Sciatic nerve (tissue), 2 donors: ENCODE measurements around the gene ARMH3. TPM values are rescaled to one million over a fixed set of nuclear protein-coding genes. Genes with fewer than 3 reads are reported as not detected.

ENCODE experiments used
- ATAC-seq: fragments of 200-7000 bp; cut with Tn5 transposase; one replicate; pipeline ENCODE4 v1.9.1; 2020; ENCODE audit warnings: mild to moderate bottlenecking, moderate library complexity
- DNase-seq: peaks from one replicate; pipeline ENCODE4 v3.0.0-alpha.2; 2020; ENCODE audit warnings: low spot score
- intact Hi-C: fragments of 100-400 bp; cut with DNase I; formaldehyde crosslinking; loops from one replicate; pipeline ENCODE4 v1.14.2; 2022
- total RNA-seq: library from RNA; stranded (reverse); fragmentation: NEBNext Ultra II Directional; extraction: Animal tissue kit (Norgen Biotek cat#: 25700); gene quantifications from one replicate; pipeline ENCODE4 v1.2.1, GENCODE V29; 2021
- donor health status: DM: no; HTN: no; CAD: no.
- donor health status: DM: no; HTN: no; CAD: no.

ARMH3 gene
- total RNA-seq, 1 donor from 2014 or later, result 30.9 TPM

DNA sequence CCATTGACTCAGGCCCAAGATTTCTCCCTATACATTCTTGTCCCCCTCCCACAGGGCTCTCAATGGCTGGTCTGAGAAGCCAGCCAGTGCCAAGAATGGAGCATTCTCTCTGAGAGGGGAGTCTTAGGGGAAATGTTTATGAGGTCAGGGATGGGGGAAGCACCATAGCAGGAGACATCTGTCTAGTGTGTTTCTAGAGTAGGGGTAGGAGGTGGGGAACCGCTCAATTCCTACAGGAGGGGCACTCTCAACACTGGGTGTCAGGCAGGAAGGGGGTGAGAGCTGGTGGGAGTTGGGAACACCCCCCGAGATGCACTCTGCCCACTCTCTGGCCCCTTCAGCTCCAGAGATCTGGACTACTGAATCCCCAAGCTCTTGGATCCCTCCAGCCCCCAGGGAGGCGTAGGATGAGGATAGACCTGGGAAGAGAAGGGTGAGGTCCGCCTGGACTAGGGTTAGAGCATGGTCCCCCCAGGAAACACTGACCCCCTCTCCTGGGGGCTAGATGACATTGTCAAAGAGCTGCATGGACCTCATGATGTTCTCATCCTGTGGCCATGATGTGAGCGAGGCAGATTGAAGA, 229.0 kb downstream of the ARMH3 start:
- DNase-seq, result peak; percentile 48
- intact Hi-C loops, result no loop called here
- no peak for ATAC-seq

GRCh38 chr10:101824736-101825135, 231.2 kb downstream of the ARMH3 start:
- ATAC-seq (no peak), DNase-seq (no peak)
- intact Hi-C loops, result no loop called here

DNA sequence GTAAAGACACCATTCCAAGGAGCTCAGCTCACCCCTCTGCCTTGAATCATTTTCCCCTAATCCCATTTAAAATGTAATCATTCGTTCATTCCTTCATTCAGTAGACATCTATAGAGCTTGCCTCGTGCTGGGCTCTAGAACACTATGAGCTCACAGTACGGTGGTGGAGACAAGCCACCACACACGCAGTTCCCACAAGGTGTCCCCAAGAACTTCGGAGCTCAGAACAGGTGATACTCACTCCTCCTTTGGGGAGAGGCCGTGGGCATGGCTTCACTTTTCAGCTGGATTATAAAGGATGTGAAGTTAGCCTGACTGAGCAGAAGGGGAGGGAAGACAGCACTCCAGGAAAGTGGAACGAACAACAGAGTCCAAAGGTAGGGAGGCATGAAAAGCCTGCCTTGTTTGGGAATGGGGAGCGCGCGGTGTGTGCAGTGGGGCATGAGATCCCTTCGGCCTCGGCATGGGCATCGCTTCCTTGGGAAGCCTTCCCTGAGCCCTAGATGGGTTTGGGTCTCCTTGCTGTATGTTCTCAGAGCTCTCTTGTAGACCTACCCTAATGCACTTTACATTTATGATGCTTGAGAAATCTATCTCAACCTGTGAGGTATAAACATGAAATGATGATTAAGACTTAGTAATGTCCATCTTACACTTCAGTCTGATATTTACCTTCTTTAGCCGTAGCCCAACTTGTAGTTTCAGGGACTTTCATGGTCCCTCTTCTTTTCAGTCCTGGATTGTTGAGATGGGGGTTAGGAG, 236.9 kb downstream of the ARMH3 start:
- intact Hi-C loops, result no loop called here

DNA sequence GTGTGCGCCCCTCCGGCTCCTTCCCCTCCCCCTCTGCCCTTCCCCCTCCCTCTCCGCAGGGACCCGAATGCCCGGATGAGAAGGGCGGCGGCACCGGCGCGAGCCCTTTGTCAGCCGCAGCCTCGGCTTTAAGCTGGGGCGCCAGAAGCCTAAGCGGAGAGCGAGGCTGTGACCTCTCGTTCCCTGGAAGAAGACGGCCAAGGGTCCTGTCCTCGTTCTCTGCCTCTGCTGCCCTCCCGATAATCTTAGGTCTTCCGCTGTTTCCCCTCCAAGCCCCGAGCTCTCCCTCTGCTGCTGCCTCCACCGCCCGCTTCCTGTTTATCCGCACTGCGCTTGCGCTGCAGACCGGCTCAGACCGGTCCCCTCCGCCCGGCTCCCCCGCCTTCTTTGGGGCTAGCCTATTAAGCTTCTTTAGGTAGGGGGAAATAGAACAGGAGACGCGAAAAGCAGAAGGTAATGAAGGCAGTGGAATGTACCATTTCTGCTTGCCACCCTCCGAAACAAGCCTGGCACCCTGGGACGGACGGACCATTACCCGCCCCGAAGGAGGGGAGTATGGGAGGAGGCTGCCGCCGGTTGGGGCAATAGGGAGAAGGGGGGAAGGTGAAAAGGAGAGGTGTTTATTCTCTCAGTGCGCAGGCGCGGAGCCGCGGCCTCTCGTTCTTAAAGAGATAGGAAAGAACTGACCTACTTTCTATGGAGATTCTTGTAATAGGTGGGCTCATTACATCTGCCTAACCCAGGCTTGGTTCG, 237.7 kb downstream of the ARMH3 start, which contains the start of gene OGA:
OGA (minus strand) TSS at position 326 of the 753 bp plus-strand sequence. CDS start 422 bp downstream, outside the sequence.
- DNase-seq, result peak; percentile 98
- intact Hi-C loops, result no loop called here
- ATAC-seq, result peak; percentile 98

More for the DNA sequence above, 236.9 kb downstream of the ARMH3 start:
- ATAC-seq (peak; percentile 5), DNase-seq (peak; percentile 59)

DNA sequence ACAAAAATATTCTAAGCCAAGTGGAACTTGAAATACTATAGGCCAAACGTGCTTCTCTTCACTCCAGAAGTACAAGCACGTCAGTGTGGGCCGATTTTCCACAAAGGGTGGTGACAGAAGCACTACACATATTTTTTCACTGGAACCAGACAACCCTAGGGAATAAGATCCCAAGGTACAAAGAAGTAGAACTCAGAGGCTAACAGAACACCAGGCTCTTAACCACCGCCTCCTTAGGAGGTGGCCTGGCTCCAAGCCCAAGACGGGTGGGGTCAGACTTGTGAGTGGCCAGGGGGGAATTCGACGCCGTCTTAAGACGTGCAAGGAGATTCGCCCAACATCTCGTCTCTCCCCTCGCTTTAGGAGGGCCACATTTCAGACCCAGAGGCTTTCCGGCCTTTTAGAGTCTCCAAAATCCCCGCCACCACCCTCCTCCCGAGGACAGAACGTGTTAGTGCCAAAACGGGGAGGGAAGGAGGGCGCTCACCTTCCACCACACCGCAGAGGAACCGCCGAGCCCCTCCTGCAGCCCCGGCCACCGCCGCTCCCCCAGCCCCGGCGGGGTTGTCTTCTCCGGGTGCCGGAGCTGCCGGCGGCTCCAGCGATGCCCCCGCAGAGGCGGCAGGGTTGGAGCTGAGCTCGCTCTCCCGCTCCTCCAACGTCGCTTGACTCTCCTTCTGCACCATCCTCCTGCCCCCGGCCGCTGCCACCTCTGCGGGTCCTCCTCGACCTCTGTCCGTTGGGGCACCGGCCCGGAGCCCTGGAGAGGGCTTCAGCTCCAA, 238.4 kb downstream of the ARMH3 start:
- peak; percentile 92 for DNase-seq
- intact Hi-C loops, result no loop called here
- ATAC-seq, result peak; percentile 71

DNA sequence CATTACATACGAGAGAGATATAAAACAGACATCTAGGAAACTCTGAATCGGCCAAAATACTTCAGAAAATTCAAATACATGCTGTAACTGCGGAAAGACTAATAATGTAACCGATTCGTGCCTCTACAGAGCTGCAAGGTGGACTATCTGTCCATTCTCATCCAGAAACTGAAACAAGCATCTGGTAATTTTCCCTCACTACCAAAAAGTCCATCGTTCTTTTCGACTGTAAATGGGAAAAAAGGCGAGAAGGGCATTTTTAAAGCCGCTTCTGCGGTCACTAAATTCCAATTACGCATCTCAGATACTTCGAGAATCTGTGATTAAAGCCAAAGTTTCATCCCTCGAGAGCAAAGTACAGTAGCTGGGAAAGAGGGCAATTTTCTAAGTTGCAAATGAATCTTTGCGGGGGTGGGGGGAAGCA, 239.0 kb downstream of the ARMH3 start:
- DNase-seq, result no peak
- ATAC-seq, result no peak
- intact Hi-C loops, result no loop called here

DNA sequence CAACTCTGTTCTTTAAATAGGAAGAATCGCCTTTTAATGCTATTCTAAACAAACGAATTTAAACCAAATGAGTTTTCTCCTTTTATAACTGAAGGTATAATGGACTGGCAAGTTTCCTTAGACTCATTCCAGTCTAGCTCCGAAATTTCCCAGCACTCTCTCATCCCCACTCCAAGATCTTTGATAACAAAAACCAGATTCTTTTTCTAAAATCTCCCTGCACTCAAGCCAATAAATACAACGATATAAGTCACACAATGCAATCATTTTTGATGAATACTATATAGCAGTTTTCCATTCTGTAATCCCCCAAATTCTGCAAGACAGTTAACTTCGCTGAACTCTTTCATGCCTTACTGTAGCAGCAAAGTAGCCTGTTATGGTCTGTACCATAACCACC, 239.6 kb downstream of the ARMH3 start:
- intact Hi-C loops, result no loop called here
- ATAC-seq (no peak), DNase-seq (no peak)

DNA sequence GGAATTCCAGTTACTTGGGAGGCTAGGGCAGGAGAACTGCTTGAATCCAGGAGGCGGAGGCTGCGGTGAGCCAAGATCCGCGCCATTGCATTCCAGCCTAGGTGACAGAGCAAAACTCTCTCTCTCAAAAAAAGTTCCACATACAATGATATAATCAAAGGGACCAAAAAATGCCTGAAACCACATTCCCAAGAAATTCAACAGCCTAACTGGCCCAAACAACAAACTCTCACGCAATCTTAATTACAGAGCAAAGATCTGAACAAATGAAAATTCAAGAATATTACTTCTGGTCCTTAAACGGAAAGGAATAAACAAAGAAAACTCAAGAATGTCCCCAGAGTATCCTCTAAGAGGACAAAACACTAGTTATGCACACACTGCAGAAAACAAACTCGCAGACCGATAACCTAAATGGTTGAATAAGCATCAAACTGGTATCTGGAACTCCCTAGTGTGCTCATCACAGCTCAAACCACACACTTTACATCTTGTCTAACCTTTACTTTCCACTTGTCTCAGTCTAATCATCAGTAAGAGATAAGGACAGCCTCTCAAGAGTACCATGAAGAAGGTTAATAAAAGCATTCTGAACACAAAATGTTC, 241.4 kb downstream of the ARMH3 start:
- intact Hi-C loops, result no loop called here
- ATAC-seq (no peak), DNase-seq (peak; percentile 27)

GRCh38 chr10:101812606-101813005, 243.4 kb downstream of the ARMH3 start:
- DNase-seq, result no peak
- no peak for ATAC-seq
- intact Hi-C loops, result no loop called here

- DNase-seq, result no peak
- intact Hi-C loops, result no loop called here
- ATAC-seq, result no peak
Observed at GRCh38 chr10:101807158-101807557, 248.8 kb downstream of the ARMH3 start.

DNA sequence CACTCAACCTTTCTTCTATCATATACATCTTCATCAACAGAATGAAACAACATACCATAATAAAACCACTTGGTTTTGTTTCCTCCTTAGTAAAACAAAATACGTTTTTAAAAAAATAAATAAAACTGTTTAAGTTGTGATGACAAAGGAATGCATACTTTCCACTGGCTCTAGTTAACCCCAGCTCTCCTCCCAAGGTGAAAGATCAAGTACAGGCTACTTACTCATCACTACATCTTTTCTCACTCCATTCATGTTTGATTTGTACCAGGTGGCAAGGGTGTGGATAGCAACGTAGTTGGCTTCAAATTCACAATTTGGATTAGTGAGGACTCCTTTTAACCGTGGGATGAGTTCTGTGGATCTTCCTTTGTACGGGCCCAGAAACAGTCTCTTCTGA, 252.5 kb downstream of the ARMH3 start:
- intact Hi-C loops, result no loop called here
- DNase-seq, result no peak
- no peak for ATAC-seq

- DNase-seq (no peak), ATAC-seq (no peak)
- intact Hi-C loops, result no loop called here
Observed at GRCh38 chr10:101797403-101798059, 258.4 kb downstream of the ARMH3 start.

Other genes with a start within 250 kb of the ARMH3 start
- 187 TPM for gene OGA, start 237.7 kb downstream of the ARMH3 start, total RNA-seq
- gene KCNIP2, start 212.4 kb downstream of the ARMH3 start, total RNA-seq, result 18.9 TPM
- 14.0 TPM for gene HPS6, start 9.2 kb upstream of the ARMH3 start, total RNA-seq
- 64.3 TPM for gene LDB1, start 64.2 kb upstream of the ARMH3 start, total RNA-seq
- gene PPRC1, start 76.9 kb upstream of the ARMH3 start, total RNA-seq, result 45.6 TPM
- gene NOLC1, start 96.2 kb upstream of the ARMH3 start, total RNA-seq, result 46.7 TPM
- not detected for gene ELOVL3, start 170.1 kb upstream of the ARMH3 start, total RNA-seq
- not detected for gene PITX3, start 185.3 kb upstream of the ARMH3 start, total RNA-seq
- 39.5 TPM for gene GBF1, start 189.4 kb upstream of the ARMH3 start, total RNA-seq